ENCODE measurements around the gene SORCS3. TPM values are rescaled to one million over a fixed set of nuclear protein-coding genes. Genes with fewer than 3 reads are reported as not detected.

SORCS3 gene
- total RNA-seq, 1 experiment from 2014 or later: 0.04 TPM

- no peak overlapping the region for H3K27ac Mint-ChIP-seq
Observed at GRCh38 chr10:105269689-105270088, 628.6 kb downstream of the SORCS3 start.

More at GRCh38 chr10:105269689-105270088, 628.6 kb downstream of the SORCS3 start:
- peaks cover 0 to 3% of the 10 kb centered on the region in 2 experiments; a peak in 1 of 4 replicates for H3K4me1 Mint-ChIP-seq
- Histone ChIP-seq H3K79me2 (ENCODE audit: insufficient read depth, low read length) (no peaks in the 10 kb centered on the region), H3K14ac (ENCODE audit: insufficient read depth, low read length) (no peak overlapping the region), H4K20me1 (ENCODE audit: control insufficient read depth, insufficient read depth, insufficient read length) (no peaks in the 10 kb centered on the region), H3K18ac (ENCODE audit: insufficient read length, low read depth, low read length) (no peak overlapping the region), H3K9me3 (ENCODE audit: control insufficient read depth, low read depth, low read length) (no peaks in the 10 kb centered on the region), H3K23me2 (ENCODE audit: insufficient read length, low read depth, low read length, poor library complexity, severe bottlenecking) (no peaks in the 10 kb centered on the region), H3K79me1 (ENCODE audit: insufficient read depth, low read depth, low read length, poor library complexity, severe bottlenecking) (no peaks in the 10 kb centered on the region), H4K91ac (ENCODE audit: insufficient read length, low read depth, low read length) (no peak overlapping the region), H3K9ac (ENCODE audit: extremely low read depth, insufficient read length, low read length) (no peak overlapping the region), H3T11ph (ENCODE audit: low read length) (no peak overlapping the region), H4K5ac (ENCODE audit: insufficient read length, low read depth, low read length) (no peak overlapping the region), H4K8ac (replicated peaks; ENCODE audit: insufficient read length, low read depth, low read length) (no peak overlapping the region), H2BK20ac (ENCODE audit: low read depth, low read length, poor library complexity, severe bottlenecking) (no peak overlapping the region), H2BK15ac (ENCODE audit: low read depth, low read length) (no peak overlapping the region), H2BK12ac (ENCODE audit: insufficient read length, low read depth, low read length) (no peak overlapping the region), H3K27me3 (ENCODE audit: insufficient read depth, low read length) (no peaks in the 10 kb centered on the region), H2BK120ac (ENCODE audit: low read depth, low read length, poor library complexity, severe bottlenecking) (no peak overlapping the region), H3K23ac (ENCODE audit: insufficient read length, low read depth, low read length) (no peak overlapping the region), H3K4me2 (ENCODE audit: insufficient read depth, insufficient read length, low read length) (no peak overlapping the region), H2AK5ac (ENCODE audit: insufficient read length, low read length) (no peak overlapping the region), H2AFZ (ENCODE audit: low read length) (no peak overlapping the region), H3K56ac (ENCODE audit: insufficient read length, low read depth, low read length) (no peak overlapping the region), H3K4me1 (ENCODE audit: insufficient read depth, low read length) (no peaks in the 10 kb centered on the region), H3K27ac (ENCODE audit: insufficient read length, low read depth, low read length) (no peak overlapping the region), H2BK5ac (ENCODE audit: insufficient read length, low read length) (no peak overlapping the region), H3K4ac (ENCODE audit: low read depth, low read length) (no peak overlapping the region)
- no peak for TF ChIP-seq CTCF (conservative IDR thresholded peaks at IDR 0.05)
- H3K36me3 Mint-ChIP-seq (ENCODE audit: insufficient read depth in 1 of 3, low read depth in 3 of 3): no peaks in the 10 kb centered on the region
- no peaks in the 10 kb centered on the region for H3K9me3 Mint-ChIP-seq
- no CpG with 5 or more reads among the region's 3 CpGs for WGBS (ENCODE audit: extremely low coverage, insufficient read length, low lambda C conversion rate)
- H3K27me3 Mint-ChIP-seq (ENCODE audit: low read depth): no peaks in the 10 kb centered on the region; the same call in 1 of the 2 replicates
- DNase-seq: no peak
- H3K4me3 Mint-ChIP-seq: no peak overlapping the region

All from H9 (cell line).